HT1080 (cell line): ENCODE results near the gene DIABLO. TPM values are rescaled to one million over a fixed set of nuclear protein-coding genes. Genes with fewer than 3 reads are reported as not detected.
A peak's percentile ranks its signal among the peaks of the same experiment; 100 is the strongest.
"Not testable (repeated sequence)": the region's sequence is repeated elsewhere in the genome, so short reads cannot be mapped to it uniquely, and the experiment has no call there.

Source experiments
- DNase-seq: peaks from one replicate; pipeline ENCODE4 v3.0.0-alpha.2; 2015; ENCODE audit warnings: low read depth
- polyA plus RNA-seq, 2 experiments: library from polyadenylated mRNA; depleted of rRNA; stranded (reverse); fragments of >200 nt; gene quantifications; 2 replicates each; pipeline ENCODE4 v1.2.3, GENCODE V29; 2015
- total RNA-seq: library from RNA; depleted of rRNA; stranded (reverse); fragments of >200 nt; shearing (Covaris generic); gene quantifications from 2 replicates; pipeline ENCODE4 v1.2.3, GENCODE V29; 2014; rRNA removed

The DIABLO gene
- 58.9 and 65.9 TPM in 2 replicates for total RNA-seq
- polyA plus RNA-seq (2015; cell fraction: cytosol; rRNA removed): 74.2 and 79.5 TPM in 2 replicates
- 47.4 and 56.3 TPM in 2 replicates for polyA plus RNA-seq (2015; cell fraction: nucleus; rRNA removed)

DNA sequence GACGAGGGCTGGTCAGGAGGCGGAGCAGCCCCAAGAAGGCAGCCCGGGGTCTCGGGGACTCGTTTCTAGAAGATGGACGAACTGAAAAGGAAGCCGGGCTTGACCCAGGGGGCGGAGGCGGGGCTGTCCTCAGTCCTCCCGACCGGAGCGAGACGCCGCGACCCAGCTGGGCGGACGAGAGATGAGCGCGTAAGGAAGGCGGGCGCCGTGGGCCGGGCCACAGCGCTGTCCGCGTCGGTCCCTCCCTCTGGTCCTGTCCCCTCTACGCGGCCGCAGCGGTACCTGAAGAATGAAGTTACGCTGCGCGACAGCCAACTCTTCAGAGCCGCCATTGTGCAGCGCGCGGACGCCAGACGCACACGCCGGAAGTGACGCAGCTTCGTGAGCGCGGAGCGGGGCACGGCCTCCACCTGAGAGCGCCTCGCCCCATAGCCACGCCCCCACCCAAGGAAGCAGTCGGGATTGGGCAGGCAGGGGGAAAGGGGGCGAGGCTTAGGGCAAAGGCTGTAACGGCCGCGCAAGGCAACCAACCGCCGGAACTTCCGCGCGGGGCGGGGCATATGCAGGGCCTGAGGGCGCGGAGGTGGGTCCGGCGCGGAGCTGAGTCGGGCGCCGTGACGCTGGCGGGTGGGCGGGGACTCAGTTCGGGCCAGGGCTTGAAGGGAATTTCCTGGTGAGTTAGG, at the start of gene DIABLO:
TSS of gene DIABLO (minus strand) at position 370 of the 683 bp plus-strand sequence. CDS start at position 332, 38 bp downstream.
- peak; percentile 99 for DNase-seq

DNA sequence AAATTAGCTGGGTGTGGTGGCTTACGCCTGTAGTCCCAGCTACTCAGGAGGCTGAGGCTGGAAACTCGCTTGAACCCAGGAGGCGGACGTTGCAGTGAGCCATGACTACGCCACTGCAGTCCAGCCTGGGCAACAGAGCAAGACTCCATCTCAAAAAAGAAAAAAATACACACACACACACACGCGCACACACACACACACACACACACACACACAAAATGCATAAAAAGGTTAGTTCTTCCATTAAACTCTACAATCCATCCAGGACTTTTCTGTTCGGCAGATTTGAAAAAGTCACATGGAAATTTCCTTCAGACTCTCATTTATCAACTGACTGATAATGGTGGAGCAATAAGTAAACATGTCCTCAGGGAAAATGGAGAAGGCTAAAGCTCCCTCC, 49.6 kb upstream of the DIABLO start:
- no peak for DNase-seq

DNA sequence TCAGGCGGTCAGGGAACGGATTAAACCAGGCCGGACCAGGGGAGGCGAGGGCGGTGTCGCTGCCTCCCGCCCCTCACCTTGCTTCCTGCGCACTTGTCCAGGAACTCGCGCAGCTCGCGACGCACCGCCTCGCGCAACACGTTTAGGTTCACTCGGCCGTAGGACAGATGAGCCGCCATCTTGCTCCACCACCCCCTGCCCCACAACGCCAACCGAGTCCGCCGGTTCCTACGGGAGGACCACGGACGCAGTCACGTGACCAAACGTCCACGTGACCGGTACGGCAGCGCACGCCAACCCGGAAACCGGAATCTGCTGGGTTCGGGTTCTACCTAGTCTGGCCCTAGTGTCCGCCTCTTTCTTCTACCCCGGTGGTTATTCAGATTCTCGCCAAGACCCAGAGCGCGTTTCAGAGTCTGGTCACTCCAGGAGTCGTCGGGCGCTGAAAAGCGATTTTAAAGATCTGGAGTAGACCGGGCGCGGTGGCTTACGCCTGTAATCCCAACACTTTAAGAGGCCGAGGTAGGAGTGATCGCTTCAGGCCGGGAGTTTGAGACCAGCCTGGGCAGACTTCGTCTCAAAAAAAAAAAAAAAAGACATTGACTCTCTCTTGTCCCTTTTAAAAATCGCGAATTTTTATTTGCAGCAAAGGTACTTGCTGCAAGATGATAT, 40.5 kb upstream of the DIABLO start, which contains the start of gene VPS33A:
TSS of gene VPS33A (minus strand) at position 265 of the 672 bp plus-strand sequence. CDS start at position 179, 86 bp downstream.
- peak; percentile 97 for DNase-seq

DNA sequence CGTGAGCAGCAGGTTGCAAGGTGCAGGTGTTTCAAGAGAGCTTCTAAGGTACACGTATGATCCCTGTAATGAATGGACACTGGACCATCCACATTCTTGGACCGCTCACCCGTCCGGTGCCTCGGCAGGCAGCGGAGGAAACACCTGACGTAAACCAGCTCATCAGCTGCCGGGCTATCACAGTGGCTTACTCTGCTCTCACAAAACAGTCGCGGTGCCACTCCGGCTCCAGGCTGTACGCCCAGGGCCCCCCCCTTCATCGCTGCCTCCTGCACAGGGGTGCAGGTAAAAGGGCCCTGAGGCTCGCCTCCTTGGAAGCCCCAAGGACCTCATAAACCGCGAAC, 40.0 kb upstream of the DIABLO start:
- DNase-seq: no peak

DNA sequence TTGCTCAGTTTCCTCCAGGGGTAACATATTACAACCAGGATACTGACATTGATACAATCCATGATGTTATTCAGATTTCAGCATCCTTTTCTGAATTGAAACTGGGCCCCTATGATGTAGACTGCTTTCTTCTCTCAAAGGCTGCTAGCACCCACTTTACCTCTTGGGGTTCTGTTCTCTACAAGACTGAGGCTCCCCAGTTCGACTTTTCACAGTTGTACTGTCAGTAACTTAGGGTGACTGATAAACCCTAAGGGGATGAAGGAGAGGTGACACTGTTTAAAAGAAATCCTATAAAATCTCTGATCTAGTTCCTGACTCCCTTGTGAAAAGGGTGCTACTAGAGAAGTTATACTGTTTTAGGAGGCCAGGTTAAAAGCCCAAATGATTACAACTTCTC, 39.6 kb upstream of the DIABLO start:
- DNase-seq: no peak

DNA sequence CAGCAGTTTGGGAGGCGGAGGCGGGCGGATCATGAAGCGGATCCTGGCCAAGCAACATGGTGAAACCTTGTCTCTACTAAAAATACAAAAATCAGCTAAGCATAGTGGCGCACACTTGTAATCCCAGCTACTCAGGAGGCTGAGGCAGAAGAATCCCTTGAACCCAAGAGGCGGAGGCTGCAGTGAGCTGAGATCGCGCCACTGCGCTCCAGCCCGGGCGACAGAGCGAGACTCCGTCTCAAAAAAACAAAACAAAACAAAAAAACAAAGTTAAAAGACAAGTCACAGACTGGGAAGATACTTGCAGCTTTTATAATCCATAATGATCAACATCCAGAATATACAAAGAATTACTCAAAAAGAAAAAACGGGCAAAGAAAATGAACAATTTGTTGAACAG, 34.9 kb upstream of the DIABLO start:
- not testable (repeated sequence) for DNase-seq

DNA sequence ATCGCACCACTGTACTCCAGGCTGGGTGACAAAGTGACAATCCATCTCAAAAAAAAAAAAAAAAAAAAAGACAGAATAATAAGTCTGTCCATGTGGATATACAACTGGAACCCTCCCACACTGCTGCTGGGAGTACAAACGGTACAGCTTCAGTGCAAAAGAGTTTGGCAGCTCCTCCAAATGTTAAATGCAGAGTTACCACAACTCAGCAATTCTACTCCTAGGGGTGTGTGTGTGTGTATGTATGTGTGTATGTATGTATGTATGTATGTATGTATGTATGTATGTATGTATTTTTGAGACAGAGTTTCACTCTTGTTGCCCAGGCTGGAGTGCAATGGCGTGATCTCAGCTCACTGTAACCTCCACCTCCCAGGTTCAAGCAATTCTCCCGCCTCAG, 33.1 kb upstream of the DIABLO start:
- peak; percentile 3 for DNase-seq

DNA sequence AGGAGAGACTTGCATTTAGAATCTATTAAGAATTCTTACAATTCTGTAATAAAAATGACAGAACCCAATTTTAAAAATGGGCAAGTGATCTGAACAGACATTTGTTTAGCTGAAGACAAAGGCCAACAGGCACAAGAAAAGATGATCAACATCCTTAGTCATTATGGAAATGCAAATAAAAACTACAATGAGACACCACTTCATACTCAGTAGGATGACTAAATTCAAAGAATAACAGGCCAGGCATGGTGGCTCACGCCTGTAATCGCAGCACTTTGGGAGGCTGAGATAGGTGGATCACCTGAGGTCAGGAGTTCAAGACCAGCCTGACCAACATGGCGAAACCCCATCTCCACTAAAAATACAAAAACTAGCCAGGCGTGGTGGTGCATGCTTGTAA, 32.6 kb upstream of the DIABLO start:
- DNase-seq: not testable (repeated sequence)

DNA sequence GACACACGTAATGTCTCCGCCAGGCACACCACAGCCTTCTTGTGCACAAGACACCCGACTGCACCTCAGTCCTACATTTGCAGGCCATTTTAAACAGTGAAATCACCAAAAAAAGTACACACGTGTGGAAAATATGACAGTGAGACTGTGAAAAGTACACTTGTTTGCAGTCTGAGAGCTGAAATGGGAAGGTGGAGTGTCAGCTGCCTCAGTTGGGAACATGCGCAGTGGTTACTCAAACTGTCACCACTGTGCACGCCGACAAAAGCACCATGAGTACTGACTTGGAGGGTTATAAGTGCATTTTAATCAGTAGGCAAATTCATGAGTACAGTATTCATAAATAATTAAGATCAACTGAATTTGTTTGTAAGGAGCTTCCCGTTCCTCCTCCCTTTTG, 24.7 kb upstream of the DIABLO start:
- no peak for DNase-seq

DNA sequence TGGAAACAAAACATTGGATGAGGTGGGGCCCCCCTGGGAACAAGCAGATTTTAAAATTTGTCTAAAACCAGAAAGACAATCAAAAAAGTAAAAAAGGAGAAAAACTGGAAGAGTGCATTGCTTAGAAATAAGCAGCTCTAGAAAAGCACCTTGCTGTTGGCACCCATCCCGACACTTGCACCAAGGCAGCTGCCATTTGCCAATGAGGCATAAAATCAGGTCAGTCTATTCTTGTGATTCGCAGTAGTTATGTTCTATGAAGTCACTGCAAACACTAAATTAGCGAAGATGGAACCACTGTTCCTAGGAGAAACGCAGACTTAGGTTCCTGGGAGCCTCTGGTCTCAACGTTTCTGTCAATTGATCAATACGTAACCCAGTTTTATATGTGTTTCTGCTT, 24.2 kb upstream of the DIABLO start:
- no peak for DNase-seq

DNA sequence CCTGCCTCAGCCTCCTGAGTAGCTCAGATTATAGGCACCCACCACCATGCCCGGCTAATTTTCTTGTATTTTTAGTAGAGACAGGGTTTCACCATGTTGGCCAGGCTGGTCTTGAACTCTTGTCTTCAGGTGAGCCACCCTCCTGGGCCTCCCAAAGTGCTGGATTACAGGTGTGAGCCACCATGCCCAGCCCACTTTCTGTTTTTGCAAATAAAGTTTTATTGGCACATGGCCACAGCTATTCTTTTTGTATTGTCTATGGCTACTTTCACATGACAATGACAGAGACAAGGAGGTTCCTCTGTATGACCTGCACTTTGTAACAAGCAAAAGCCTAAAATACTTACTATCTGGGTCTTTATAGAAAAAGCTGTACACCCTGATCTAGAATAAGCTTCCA, 19.7 kb upstream of the DIABLO start:
- no peak for DNase-seq

DNA sequence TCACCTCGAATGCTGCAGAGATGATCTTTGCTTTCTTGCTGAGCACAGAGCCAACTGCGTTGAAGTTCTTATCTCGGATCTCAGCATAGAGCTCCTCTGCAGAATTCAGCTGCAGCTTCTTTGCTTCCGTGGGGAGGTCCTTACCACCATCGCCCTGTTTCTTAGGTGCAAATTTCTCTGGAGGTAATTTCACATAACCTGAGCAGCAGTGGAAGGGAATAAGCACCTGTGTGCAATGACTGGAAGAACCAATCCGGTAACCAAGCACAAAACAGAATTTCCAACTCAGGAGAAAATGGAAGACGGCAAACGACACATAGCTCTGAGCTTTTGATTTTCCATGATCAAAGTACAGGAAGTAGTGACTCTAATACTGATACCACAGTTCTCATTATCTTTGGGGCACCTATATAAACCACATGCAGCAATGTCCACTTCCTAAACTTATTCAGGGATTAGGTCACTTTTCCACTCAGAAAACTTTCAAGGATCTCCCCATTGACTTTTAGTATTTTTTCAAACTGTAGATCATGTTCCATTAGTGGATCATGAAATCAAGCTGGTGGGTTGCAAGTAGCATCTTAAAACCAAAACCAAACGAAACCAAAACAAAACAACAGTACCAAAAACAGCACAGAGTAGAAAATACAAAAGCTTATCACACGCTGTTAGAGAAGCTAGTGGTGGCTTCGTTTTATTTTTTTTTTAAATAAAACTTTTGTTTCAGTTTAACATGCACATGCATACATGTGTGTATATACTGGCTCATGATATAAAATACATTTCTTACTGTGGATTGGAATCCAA, 18.9 kb upstream of the DIABLO start:
- no peak for DNase-seq

DNA sequence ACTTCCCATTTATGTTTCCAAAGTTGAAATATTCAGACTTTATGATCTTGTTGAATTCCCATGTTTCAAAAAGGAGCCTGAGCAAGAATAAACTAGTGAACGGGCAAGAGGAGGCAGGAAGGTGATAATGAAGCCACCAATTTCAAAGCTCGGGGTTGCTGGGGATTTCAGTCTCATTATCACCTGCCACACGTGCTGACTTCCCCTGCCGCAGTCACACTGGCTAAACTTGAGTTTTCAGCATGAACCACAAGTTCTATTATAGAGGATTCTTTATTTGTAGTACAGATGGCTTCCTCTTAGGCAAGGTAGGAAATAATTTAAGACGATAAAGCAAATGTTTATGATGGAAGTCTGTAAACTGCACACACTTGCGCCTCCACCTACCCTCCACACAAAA, 18.1 kb upstream of the DIABLO start:
- no peak for DNase-seq

DNA sequence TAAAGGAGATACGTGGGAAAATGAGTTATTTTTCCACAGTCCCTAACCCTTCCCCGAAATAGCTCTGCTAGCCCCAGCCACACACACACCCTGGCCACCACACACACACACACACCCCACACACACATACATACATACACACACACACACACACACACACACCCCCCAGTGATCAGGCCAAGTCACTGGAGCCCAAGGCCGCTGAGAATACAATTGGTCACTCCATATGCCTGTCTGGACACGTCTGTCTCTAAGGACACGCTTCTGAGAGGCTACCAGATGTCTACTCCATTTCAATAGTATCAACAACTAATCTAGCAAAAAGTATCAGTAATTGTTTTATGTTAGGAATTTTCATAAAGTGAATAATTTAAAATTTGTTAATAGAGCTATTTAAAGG, 13.0 kb upstream of the DIABLO start:
- no peak for DNase-seq

DNA sequence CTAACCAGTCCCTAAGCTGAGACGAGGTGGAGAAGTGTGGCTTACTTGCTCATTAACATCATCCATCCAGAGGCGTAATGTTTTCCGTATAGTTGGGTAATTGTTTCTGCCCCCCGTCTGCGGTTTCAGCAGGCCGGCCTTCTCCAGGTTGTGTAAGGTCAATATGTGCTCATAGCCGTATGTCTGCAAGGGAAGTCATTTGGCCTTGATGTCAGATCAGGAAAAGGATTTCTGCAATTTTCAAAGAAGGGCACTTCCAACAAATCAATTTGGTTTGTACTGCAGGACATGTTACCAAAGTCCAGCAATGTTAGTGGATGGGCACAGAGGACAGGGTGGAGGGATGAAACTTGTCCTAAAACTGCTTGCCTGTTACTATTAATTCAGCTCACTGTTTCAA, 9.9 kb upstream of the DIABLO start:
- DNase-seq: no peak

DNA sequence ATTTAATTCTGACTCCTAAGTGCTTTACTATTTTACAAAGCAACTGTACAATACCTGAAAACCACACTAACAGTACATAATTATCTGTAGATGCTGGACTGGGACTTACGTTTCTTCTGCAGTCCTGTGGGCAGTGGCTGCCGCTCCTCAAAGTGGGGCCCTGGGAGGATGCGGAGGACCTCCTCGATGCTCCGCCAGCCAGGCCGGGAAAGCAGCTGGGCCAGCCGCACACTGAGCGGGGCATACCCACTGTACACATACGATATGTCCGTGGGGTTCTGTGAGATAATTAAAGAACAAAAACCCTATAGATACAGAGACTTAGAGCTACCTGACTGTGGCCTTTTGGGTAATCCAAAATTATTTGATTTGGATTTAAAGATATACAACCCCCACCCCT, 6.8 kb upstream of the DIABLO start:
- no peak for DNase-seq

DNA sequence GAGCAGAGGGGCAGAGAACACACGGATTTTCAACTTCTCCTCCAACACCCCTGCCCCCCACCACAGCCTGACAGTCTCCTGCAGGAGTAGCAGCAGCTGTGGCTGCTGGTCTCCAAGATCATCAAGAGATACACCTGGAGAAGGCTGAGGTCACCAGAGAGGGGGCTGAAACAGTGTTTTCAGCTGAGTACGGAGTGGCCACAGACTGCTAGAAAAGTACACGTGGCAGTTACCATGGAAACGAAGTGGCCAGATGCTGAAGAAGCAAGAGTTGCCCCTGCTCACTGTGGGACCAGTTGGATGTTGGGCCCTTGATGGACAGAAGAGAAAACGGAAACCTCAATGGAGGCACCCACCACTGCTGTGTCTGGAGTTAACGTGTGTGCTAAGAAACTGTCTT, 4.9 kb upstream of the DIABLO start:
- DNase-seq: no peak

DNA sequence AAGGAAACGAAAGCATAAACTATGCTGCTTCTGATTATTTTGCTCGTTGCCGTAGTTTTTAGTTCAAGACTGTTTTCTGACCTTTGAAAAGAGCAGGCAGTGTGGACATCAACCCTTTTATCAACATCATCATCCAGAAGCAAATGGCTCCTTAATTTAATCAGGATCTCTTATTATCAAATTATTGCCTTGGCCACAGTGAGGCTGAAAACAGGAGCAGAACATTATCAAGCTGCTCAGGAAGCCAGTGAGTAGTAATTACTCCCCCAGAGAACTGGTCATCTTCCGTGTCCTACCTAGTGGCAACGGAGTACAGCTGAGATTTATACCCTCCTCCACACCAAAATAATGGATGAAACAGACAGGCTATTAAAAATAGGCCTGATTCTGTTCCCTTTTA, 2.2 kb upstream of the DIABLO start:
- no peak for DNase-seq

DNA sequence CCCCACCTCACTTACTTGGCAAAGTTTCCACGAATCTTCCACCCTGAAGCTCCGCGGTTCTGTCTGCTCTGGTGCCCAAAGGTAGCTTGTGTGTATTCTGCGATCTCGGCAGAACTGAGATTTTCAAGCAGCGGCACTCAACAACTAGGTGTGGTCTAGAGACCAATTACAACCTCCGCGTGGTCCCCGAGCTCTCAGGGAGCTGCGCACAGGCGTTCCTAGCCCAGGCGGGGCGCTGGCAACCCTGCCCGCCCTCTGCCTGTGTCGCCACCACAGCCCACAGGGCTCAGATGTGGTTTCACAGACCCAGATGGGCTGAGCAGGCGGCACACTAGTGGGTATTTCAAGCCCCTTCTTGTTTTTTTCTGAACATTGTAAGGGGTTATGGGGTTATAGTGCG, 1.5 kb upstream of the DIABLO start:
- no peak for DNase-seq

DNA sequence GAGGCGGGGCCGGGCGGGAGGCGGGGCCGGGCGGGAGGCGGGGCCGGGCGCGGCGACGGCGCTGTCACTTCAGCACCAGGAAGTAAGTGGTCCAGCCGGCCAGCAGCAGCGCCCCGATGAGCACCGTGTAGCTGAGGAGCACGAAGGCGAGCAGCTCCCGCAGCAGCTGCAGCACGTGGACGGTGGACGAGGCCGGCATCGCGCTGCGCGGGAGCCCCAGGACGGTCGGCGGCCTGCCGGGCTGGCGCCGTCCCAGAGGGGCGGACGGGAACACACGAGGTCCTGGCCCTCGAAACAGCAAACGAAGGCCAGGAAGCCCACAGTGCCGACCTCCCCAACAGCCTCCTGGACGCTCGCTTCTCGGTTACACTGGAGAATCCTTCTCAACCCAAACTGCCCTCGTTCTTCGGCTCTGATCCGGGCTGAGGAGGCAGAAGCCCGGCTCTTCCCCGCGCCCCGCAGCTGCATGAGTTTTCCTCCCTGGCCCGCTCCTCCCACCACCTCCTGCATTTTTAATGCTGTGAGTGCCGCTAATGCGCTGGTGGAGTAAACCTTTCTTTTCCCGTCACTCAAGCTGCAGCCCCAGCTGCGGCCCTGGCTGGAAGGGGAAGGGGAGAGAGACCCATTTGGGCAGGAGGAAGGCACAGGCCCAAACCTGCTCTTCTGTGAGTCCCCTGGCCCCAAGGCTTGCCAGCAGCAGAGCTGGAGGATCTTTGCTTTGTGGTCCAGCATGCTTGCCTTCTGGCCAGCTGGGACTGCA, 694 bp upstream of the DIABLO start:
- no peak for DNase-seq

DNA sequence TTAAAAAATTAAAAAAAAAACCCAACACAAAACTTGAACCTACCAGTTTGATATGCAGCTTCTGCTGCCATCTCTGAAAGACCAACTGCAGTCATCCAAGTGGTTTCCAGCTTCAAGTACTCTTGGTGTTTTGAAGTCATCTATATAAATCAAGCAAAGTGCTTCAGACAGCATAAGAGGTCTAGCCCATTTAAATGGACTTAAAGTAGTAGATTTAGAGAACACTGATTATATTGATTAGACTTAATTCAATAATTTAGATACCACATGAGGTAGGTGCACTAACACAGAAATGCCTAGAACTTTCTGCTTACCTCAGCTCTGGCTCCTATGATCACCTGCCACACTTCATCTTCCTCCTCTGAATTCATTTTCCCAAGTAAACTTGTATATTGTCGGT, 9.4 kb downstream of the DIABLO start:
- DNase-seq: no peak
